ENCODE results near the gene ENPEP.

Gene ENPEP

GRCh38 chr4:110520886-110521285 is 44.9 kb downstream of the ENPEP start:
- no peaks in the 10 kb centered on the region for H3K36me3 ChIP-seq (ENCODE audit: control insufficient read depth, insufficient read depth, low read length)
- H3K4me1 ChIP-seq (ENCODE audit: control insufficient read depth, insufficient read depth, low read length, poor library complexity, severe bottlenecking), result no peaks in the 10 kb centered on the region
- 86% methylated on average over 1 of the region's 2 CpGs; no CpG with 5 or more reads in 1 of the 2 experiments for WGBS, 2 experiments (ENCODE audit: insufficient coverage in 2 of 2)
- H3K27ac ChIP-seq (ENCODE audit: low read depth, low read length, severe bottlenecking), result no peak overlapping the region
- no peaks in the 10 kb centered on the region for H3K9me3 ChIP-seq (ENCODE audit: control insufficient read depth, low read length)
- no peak overlapping the region for H3K4me3 ChIP-seq (ENCODE audit: extremely low read depth, insufficient read depth, low read length, poor library complexity, severe bottlenecking)

DNA sequence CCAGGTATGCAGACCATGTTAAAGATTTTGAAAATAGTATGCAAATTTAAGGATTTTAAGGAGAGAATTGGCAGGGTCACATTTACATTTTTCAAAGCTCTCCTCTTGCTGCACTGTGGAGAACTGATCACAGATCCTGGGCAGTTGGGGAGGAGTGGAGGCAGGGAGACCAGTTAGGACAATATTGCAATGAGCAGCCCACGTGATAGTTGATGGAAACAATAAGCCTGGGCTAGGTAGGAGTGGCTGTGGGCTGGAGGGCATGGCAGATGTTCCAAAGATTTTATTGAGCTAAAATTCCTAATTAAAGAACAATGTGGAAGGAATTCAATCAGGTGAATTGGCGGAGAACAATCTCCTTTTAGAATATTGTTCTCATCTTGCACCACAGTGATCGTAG is 50.6 kb downstream of the ENPEP start:
- WGBS, 2 experiments (ENCODE audit: insufficient coverage in 2 of 2), result 100% methylated on average over 2 of the region's 3 CpGs; no CpG with 5 or more reads in 1 of the 2 experiments
- H3K36me3 ChIP-seq (ENCODE audit: control insufficient read depth, insufficient read depth, low read length), result no peaks in the 10 kb centered on the region
- peaks cover 4% of the 10 kb centered on the region for H3K4me1 ChIP-seq (ENCODE audit: control insufficient read depth, insufficient read depth, low read length, poor library complexity, severe bottlenecking)
- H3K4me3 ChIP-seq (ENCODE audit: extremely low read depth, insufficient read depth, low read length, poor library complexity, severe bottlenecking), result no peak overlapping the region
- no peak overlapping the region for H3K27ac ChIP-seq (ENCODE audit: low read depth, low read length, severe bottlenecking)
- H3K9me3 ChIP-seq (ENCODE audit: control insufficient read depth, low read length), result no peaks in the 10 kb centered on the region

- Histone ChIP-seq H3K27ac (ENCODE audit: low read depth, low read length, severe bottlenecking) (no peak overlapping the region), H3K36me3 (ENCODE audit: control insufficient read depth, insufficient read depth, low read length) (no peaks in the 10 kb centered on the region), H3K4me3 (ENCODE audit: extremely low read depth, insufficient read depth, low read length, poor library complexity, severe bottlenecking) (no peak overlapping the region), H3K9me3 (ENCODE audit: control insufficient read depth, low read length) (no peaks in the 10 kb centered on the region), H3K4me1 (ENCODE audit: control insufficient read depth, insufficient read depth, low read length, poor library complexity, severe bottlenecking) (peaks cover 9% of the 10 kb centered on the region)
- 80 to 97% methylated on average over 1 to 4 of the region's 4 CpGs for WGBS, 2 experiments (ENCODE audit: insufficient coverage in 2 of 2)
Measured at GRCh38 chr4:110527156-110527555, 51.2 kb downstream of the ENPEP start.

GRCh38 chr4:110532901-110533589 is 57.1 kb downstream of the ENPEP start:
- peaks cover 10% of the 10 kb centered on the region for H3K9me3 ChIP-seq (ENCODE audit: control insufficient read depth, low read length)
- peaks cover 21% of the 10 kb centered on the region for H3K4me1 ChIP-seq (ENCODE audit: control insufficient read depth, insufficient read depth, low read length, poor library complexity, severe bottlenecking)
- H3K27ac ChIP-seq (ENCODE audit: low read depth, low read length, severe bottlenecking), result peak overlapping the region; percentile 89
- H3K36me3 ChIP-seq (ENCODE audit: control insufficient read depth, insufficient read depth, low read length), result no peaks in the 10 kb centered on the region
- no CpG with 5 or more reads among the region's 4 CpGs for WGBS, 2 experiments (ENCODE audit: insufficient coverage in 2 of 2)
- H3K4me3 ChIP-seq (ENCODE audit: extremely low read depth, insufficient read depth, low read length, poor library complexity, severe bottlenecking), result no peak overlapping the region

DNA sequence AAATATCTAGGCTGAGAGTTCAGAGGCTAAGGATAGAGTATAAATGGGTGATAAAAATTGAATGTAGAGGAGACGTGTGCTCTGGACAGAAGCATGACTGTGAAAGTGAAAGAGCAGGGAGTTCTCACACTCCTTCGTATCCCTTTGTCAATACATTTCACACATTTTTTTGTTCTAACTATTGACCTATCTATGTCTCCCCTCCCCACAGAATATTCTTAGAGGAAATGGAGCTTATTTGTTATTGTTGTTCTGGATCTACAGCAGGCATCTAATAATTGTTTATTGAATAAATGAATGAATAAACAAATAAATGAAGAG is 57.6 kb downstream of the ENPEP start:
- Histone ChIP-seq H3K9me3 (ENCODE audit: control insufficient read depth, low read length) (peaks cover 15% of the 10 kb centered on the region), H3K36me3 (ENCODE audit: control insufficient read depth, insufficient read depth, low read length) (no peaks in the 10 kb centered on the region), H3K4me3 (ENCODE audit: extremely low read depth, insufficient read depth, low read length, poor library complexity, severe bottlenecking) (no peak overlapping the region), H3K4me1 (ENCODE audit: control insufficient read depth, insufficient read depth, low read length, poor library complexity, severe bottlenecking) (peaks cover 21% of the 10 kb centered on the region), H3K27ac (ENCODE audit: low read depth, low read length, severe bottlenecking) (peak overlapping the region; percentile 89)
- WGBS, 2 experiments (ENCODE audit: insufficient coverage in 2 of 2), result 100% methylated on average over 1 of the region's 2 CpGs; no CpG with 5 or more reads in 1 of the 2 experiments

GRCh38 chr4:110533940-110534339 is 58.0 kb downstream of the ENPEP start:
- peak overlapping the region; percentile 89 for H3K27ac ChIP-seq (ENCODE audit: low read depth, low read length, severe bottlenecking)
- H3K9me3 ChIP-seq (ENCODE audit: control insufficient read depth, low read length), result peaks cover 19% of the 10 kb centered on the region
- H3K4me1 ChIP-seq (ENCODE audit: control insufficient read depth, insufficient read depth, low read length, poor library complexity, severe bottlenecking), result peaks cover 21% of the 10 kb centered on the region
- H3K36me3 ChIP-seq (ENCODE audit: control insufficient read depth, insufficient read depth, low read length), result no peaks in the 10 kb centered on the region
- no peak overlapping the region for H3K4me3 ChIP-seq (ENCODE audit: extremely low read depth, insufficient read depth, low read length, poor library complexity, severe bottlenecking)
- 0% methylated on average over 1 of the region's 3 CpGs; no CpG with 5 or more reads in 1 of the 2 experiments for WGBS, 2 experiments (ENCODE audit: insufficient coverage in 2 of 2)

GRCh38 chr4:110540581-110540980 is 64.6 kb downstream of the ENPEP start:
- Histone ChIP-seq H3K36me3 (ENCODE audit: control insufficient read depth, insufficient read depth, low read length) (no peaks in the 10 kb centered on the region), H3K4me3 (ENCODE audit: extremely low read depth, insufficient read depth, low read length, poor library complexity, severe bottlenecking) (no peak overlapping the region), H3K27ac (ENCODE audit: low read depth, low read length, severe bottlenecking) (no peak overlapping the region), H3K4me1 (ENCODE audit: control insufficient read depth, insufficient read depth, low read length, poor library complexity, severe bottlenecking) (peaks cover 6% of the 10 kb centered on the region), H3K9me3 (ENCODE audit: control insufficient read depth, low read length) (peaks cover 19% of the 10 kb centered on the region)
- WGBS, 2 experiments (ENCODE audit: insufficient coverage in 2 of 2), result 92 to 100% methylated on average over 2 of the region's 3 CpGs

DNA sequence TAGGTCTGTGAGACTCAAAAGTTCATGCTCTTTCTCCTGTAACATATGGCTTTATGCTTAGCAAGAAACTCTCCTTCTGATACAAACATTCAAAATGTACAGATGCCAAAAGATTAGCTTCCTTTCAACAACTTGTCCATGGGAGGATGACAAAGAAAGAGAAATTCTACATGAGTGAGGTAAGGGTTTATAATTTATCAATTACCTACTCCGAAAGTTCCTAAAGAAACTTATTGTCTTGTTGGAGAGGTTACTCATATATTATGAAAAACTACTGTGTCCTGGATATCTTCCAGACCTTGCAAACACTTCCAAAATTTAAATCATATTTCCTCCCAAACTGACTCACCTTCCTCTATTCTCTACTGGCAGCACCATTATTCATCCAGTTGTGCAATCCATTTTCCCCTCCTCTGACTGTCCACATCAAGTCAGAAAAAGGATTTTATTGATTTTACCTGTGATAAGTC is 65.1 kb downstream of the ENPEP start:
- no peak overlapping the region for H3K4me3 ChIP-seq (ENCODE audit: extremely low read depth, insufficient read depth, low read length, poor library complexity, severe bottlenecking)
- no peak overlapping the region for H3K27ac ChIP-seq (ENCODE audit: low read depth, low read length, severe bottlenecking)
- H3K4me1 ChIP-seq (ENCODE audit: control insufficient read depth, insufficient read depth, low read length, poor library complexity, severe bottlenecking), result peaks cover 6% of the 10 kb centered on the region
- H3K9me3 ChIP-seq (ENCODE audit: control insufficient read depth, low read length), result peaks cover 19% of the 10 kb centered on the region
- WGBS, 2 experiments (ENCODE audit: insufficient coverage in 2 of 2), result no CpG with 5 or more reads among the region's 1 CpG
- H3K36me3 ChIP-seq (ENCODE audit: control insufficient read depth, insufficient read depth, low read length), result no peaks in the 10 kb centered on the region

- 92% methylated on average over 2 of the region's 2 CpGs; no CpG with 5 or more reads in 1 of the 2 experiments for WGBS, 2 experiments (ENCODE audit: insufficient coverage in 2 of 2)
- no peaks in the 10 kb centered on the region for H3K36me3 ChIP-seq (ENCODE audit: control insufficient read depth, insufficient read depth, low read length)
- peaks cover 4% of the 10 kb centered on the region for H3K9me3 ChIP-seq (ENCODE audit: control insufficient read depth, low read length)
- H3K27ac ChIP-seq (ENCODE audit: low read depth, low read length, severe bottlenecking), result no peak overlapping the region
- no peak overlapping the region for H3K4me3 ChIP-seq (ENCODE audit: extremely low read depth, insufficient read depth, low read length, poor library complexity, severe bottlenecking)
- peaks cover 6% of the 10 kb centered on the region for H3K4me1 ChIP-seq (ENCODE audit: control insufficient read depth, insufficient read depth, low read length, poor library complexity, severe bottlenecking)
Measured at GRCh38 chr4:110543577-110543976, 67.6 kb downstream of the ENPEP start.

GRCh38 chr4:110544594-110544993 is 68.6 kb downstream of the ENPEP start:
- no peaks in the 10 kb centered on the region for H3K9me3 ChIP-seq (ENCODE audit: control insufficient read depth, low read length)

GRCh38 chr4:110550260-110550659 is 74.3 kb downstream of the ENPEP start:
- Histone ChIP-seq H3K36me3 (ENCODE audit: control insufficient read depth, insufficient read depth, low read length) (no peaks in the 10 kb centered on the region), H3K27ac (ENCODE audit: low read depth, low read length, severe bottlenecking) (peak overlapping the region; percentile 33), H3K4me1 (ENCODE audit: control insufficient read depth, insufficient read depth, low read length, poor library complexity, severe bottlenecking) (peaks cover 15% of the 10 kb centered on the region), H3K9me3 (ENCODE audit: control insufficient read depth, low read length) (no peaks in the 10 kb centered on the region), H3K4me3 (ENCODE audit: extremely low read depth, insufficient read depth, low read length, poor library complexity, severe bottlenecking) (no peak overlapping the region)
- WGBS, 2 experiments (ENCODE audit: insufficient coverage in 2 of 2), result no CpG with 5 or more reads among the region's 1 CpG

More at GRCh38 chr4:110544594-110544993, 68.6 kb downstream of the ENPEP start:
- Histone ChIP-seq H3K27ac (ENCODE audit: low read depth, low read length, severe bottlenecking) (no peak overlapping the region), H3K4me3 (ENCODE audit: extremely low read depth, insufficient read depth, low read length, poor library complexity, severe bottlenecking) (no peak overlapping the region), H3K4me1 (ENCODE audit: control insufficient read depth, insufficient read depth, low read length, poor library complexity, severe bottlenecking) (peaks cover 12% of the 10 kb centered on the region), H3K36me3 (ENCODE audit: control insufficient read depth, insufficient read depth, low read length) (no peaks in the 10 kb centered on the region)
